ENCODE results near the gene ODAPH. TPM values are rescaled to one million over a fixed set of nuclear protein-coding genes. Genes with fewer than 3 reads are reported as not detected.

The ODAPH gene
- total and polyA plus RNA-seq, 7 experiments from 2014 or later, result 0.29 to 2.5 (median 0.54) TPM; not detected in 4

DNA sequence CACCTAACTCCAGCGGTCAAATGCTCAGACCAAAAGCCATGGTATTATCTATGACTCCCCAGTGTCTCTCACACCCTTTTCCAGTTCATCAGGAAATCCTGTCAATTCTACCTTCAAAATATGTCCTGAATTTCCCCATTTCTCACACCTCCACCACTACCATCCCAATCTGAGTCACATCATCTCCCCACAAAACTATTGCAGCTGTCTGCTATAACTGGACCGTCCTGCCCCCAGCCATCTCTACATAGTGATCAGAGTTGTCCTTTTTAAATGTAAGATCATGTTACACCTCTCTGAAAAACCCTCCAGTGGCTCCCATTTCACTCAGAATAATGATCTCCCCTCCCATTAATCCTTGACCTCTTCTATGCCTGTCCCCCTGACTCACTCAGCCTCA lies 6.8 kb upstream of the ODAPH start:
- no peak overlapping the region for H3K4me3 ChIP-seq (ENCODE audit: low read length)
- H3K9me3 Mint-ChIP-seq, result no peaks in the 10 kb centered on the region
- no peaks in the 10 kb centered on the region for H3K27me3 ChIP-seq (ENCODE audit: control insufficient read depth in 2 of 2, insufficient read depth in 2 of 2, low read length in 2 of 2)
- H3K4me1 Mint-ChIP-seq, result peaks cover 0 to 2% (median 0%) of the 10 kb centered on the region in 7 donors
- peaks cover 0 to 12% (median 0%) of the 10 kb centered on the region in 5 donors for H3K36me3 Mint-ChIP-seq
- H3K4me1 ChIP-seq (ENCODE audit: control insufficient read depth in 2 of 2, insufficient read depth in 2 of 2, low read length in 2 of 2), result no peaks in the 10 kb centered on the region
- peak overlapping the region in 1 of 9 donors; percentile 53 for H3K27ac Mint-ChIP-seq
- ATAC-seq (no peak), DNase-seq (no peak)
- H3K27me3 Mint-ChIP-seq, result no peaks in the 10 kb centered on the region
- H3K27ac ChIP-seq (ENCODE audit: low read depth, low read length), result no peak overlapping the region
- H3K9me3 ChIP-seq (ENCODE audit: control insufficient read depth in 2 of 3, low read length in 3 of 3), result no peaks in the 10 kb centered on the region
- CTCF ChIA-PET, result no interaction called here
- POLR2A ChIA-PET, result no interaction called here
- H3K36me3 ChIP-seq (ENCODE audit: control insufficient read depth in 2 of 3, insufficient read depth in 3 of 3, low read length in 3 of 3), result peaks cover 0 to 7% (median 0%) of the 10 kb centered on the region in 3 experiments
- H3K4me3 Mint-ChIP-seq, result no peak overlapping the region
- intact Hi-C loops (cut with micrococcal nuclease), result no loop called here

DNA sequence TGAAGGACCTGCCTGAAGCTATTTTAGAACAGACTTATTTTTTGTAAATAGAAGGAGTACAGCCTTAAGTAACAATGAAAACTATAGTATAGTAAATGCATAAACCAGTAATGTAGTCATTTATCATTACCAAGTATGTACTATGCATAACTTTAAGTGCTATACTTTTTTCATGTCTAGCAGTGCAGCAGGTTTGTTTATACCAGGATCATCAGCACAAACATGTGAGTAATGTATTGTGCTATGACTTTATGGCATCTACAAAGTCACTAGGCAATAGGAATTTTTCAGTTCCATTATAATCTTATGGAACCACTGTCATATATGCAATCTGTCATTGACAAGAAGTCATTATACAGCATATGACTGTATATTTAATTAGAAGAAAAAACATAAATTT lies 3.4 kb upstream of the ODAPH start:
- DNase-seq (no peak), ATAC-seq (no peak)
- Mint-ChIP-seq H3K4me1 (peaks cover 0 to 4% (median 0%) of the 10 kb centered on the region in 7 donors), H3K27me3 (peaks cover 0 to 9% (median under 1%) of the 10 kb centered on the region in 5 donors), H3K27ac (no peak overlapping the region), H3K36me3 (no peaks in the 10 kb centered on the region), H3K9me3 (no peaks in the 10 kb centered on the region), H3K4me3 (no peak overlapping the region)
- intact Hi-C loops (cut with micrococcal nuclease), result no loop called here
- ChIA-PET POLR2A (no interaction called here), CTCF (no interaction called here)
- H3K4me1 ChIP-seq (ENCODE audit: control insufficient read depth in 2 of 2, insufficient read depth in 2 of 2, low read length in 2 of 2), result no peaks in the 10 kb centered on the region
- H3K4me3 ChIP-seq (ENCODE audit: low read length), result no peak overlapping the region
- H3K27me3 ChIP-seq (ENCODE audit: control insufficient read depth in 2 of 2, insufficient read depth in 2 of 2, low read length in 2 of 2), result no peaks in the 10 kb centered on the region
- no peaks in the 10 kb centered on the region for H3K9me3 ChIP-seq (ENCODE audit: control insufficient read depth in 2 of 3, low read length in 3 of 3)
- no peaks in the 10 kb centered on the region for H3K36me3 ChIP-seq (ENCODE audit: control insufficient read depth in 2 of 3, insufficient read depth in 3 of 3, low read length in 3 of 3)
- H3K27ac ChIP-seq (ENCODE audit: low read depth, low read length), result no peak overlapping the region

DNA sequence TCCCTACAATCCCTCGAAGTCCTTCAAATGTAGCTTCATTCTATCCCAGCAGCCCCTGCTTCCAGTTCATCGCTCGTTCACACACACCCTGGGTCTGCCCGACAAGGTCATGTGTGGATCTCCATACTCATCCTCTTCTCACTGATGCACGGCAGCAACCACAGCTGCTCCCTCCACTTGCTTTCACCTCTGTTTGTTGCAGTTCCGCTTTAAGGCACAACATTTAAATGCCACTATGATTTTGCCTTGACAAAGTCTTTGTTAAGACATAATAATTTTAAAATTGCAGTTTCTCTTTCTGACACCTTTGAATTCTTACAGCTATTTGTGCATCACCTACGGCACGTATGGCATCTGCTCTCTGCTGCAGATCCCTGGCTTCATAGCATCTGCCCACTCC lies 1.8 kb downstream of the ODAPH start:
- H3K27me3 ChIP-seq (ENCODE audit: control insufficient read depth in 2 of 2, insufficient read depth in 2 of 2, low read length in 2 of 2), result no peaks in the 10 kb centered on the region
- POLR2A ChIA-PET, result no interaction called here
- Mint-ChIP-seq H3K4me1 (peaks cover 0 to 1% (median 0%) of the 10 kb centered on the region in 7 donors), H3K27me3 (peaks cover 9 to 14% (median 11%) of the 10 kb centered on the region in 5 donors), H3K9me3 (no peaks in the 10 kb centered on the region), H3K36me3 (no peaks in the 10 kb centered on the region), H3K27ac (peak overlapping the region in 1 of 9 donors; percentile 9), H3K4me3 (no peak overlapping the region)
- ATAC-seq (no peak), DNase-seq (no peak)
- intact Hi-C loops (cut with micrococcal nuclease), result no loop called here
- no peaks in the 10 kb centered on the region for H3K9me3 ChIP-seq (ENCODE audit: control insufficient read depth in 2 of 3, low read length in 3 of 3)
- H3K4me1 ChIP-seq (ENCODE audit: control insufficient read depth in 2 of 2, insufficient read depth in 2 of 2, low read length in 2 of 2), result no peaks in the 10 kb centered on the region
- no peaks in the 10 kb centered on the region for H3K36me3 ChIP-seq (ENCODE audit: control insufficient read depth in 2 of 3, insufficient read depth in 3 of 3, low read length in 3 of 3)
- CTCF ChIA-PET, result no interaction called here
- no peak overlapping the region for H3K4me3 ChIP-seq (ENCODE audit: low read length)
- no peak overlapping the region for H3K27ac ChIP-seq (ENCODE audit: low read depth, low read length)

DNA sequence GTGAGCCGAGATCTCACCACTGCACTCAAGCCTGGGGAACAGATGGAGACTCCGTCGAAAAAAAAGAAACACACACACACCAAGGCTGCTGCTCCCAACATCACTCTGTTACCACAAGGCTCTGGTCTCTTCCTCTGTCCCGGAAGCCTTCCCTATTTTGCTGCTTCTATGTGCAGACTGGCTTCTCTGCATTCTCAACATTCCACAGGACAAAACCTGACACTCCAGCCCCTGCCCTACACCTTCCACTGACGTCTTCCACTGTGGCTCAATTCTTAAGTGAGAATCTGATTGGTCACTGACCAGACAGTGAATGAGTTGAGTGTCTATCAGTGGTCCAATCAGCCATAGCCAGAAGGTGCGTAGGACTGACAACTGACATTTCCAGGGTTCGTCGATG lies 5.9 kb downstream of the ODAPH start:
- intact Hi-C loops (cut with micrococcal nuclease), result no loop called here
- no peak for DNase-seq
- Mint-ChIP-seq H3K4me3 (no peak overlapping the region), H3K4me1 (peaks cover 0 to 8% (median 0%) of the 10 kb centered on the region in 7 donors), H3K27me3 (peaks cover 7 to 26% (median 13%) of the 10 kb centered on the region in 5 donors), H3K9me3 (no peaks in the 10 kb centered on the region), H3K36me3 (no peaks in the 10 kb centered on the region), H3K27ac (peak overlapping the region in 1 of 9 donors; percentile 56)
- H3K27me3 ChIP-seq (ENCODE audit: control insufficient read depth in 2 of 2, insufficient read depth in 2 of 2, low read length in 2 of 2), result no peaks in the 10 kb centered on the region
- no peak for ATAC-seq
- H3K36me3 ChIP-seq (ENCODE audit: control insufficient read depth in 2 of 3, insufficient read depth in 3 of 3, low read length in 3 of 3), result no peaks in the 10 kb centered on the region
- no peaks in the 10 kb centered on the region for H3K9me3 ChIP-seq (ENCODE audit: control insufficient read depth in 2 of 3, low read length in 3 of 3)
- H3K4me1 ChIP-seq (ENCODE audit: control insufficient read depth in 2 of 2, insufficient read depth in 2 of 2, low read length in 2 of 2), result no peaks in the 10 kb centered on the region
- no peak overlapping the region for H3K4me3 ChIP-seq (ENCODE audit: low read length)
- POLR2A ChIA-PET, result no interaction called here
- CTCF ChIA-PET, result no interaction called here
- H3K27ac ChIP-seq (ENCODE audit: low read depth, low read length), result no peak overlapping the region

DNA sequence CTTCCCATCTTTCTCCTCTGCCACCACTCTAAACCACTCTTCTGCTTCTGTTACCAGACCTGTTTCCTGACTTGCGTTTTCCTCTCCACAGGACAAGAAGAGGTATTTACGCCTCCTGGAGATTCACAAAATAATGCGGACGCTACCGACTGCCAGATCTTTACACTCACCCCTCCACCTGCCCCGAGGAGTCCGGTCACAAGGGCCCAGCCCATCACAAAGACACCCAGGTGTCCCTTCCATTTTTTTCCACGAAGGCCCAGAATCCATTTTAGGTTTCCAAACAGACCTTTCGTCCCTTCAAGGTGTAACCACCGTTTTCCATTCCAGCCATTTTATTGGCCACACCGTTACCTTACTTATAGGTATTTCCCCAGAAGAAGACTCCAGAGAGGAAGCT lies 8.2 kb downstream of the ODAPH start:
- Histone ChIP-seq H3K27ac (ENCODE audit: low read depth, low read length) (no peak overlapping the region), H3K4me3 (ENCODE audit: low read length) (no peak overlapping the region), H3K36me3 (ENCODE audit: control insufficient read depth in 2 of 3, insufficient read depth in 3 of 3, low read length in 3 of 3) (no peaks in the 10 kb centered on the region), H3K27me3 (ENCODE audit: control insufficient read depth in 2 of 2, insufficient read depth in 2 of 2, low read length in 2 of 2) (no peaks in the 10 kb centered on the region), H3K9me3 (ENCODE audit: control insufficient read depth in 2 of 3, low read length in 3 of 3) (no peaks in the 10 kb centered on the region), H3K4me1 (ENCODE audit: control insufficient read depth in 2 of 2, insufficient read depth in 2 of 2, low read length in 2 of 2) (no peaks in the 10 kb centered on the region)
- Mint-ChIP-seq H3K27ac (no peak overlapping the region), H3K36me3 (no peaks in the 10 kb centered on the region), H3K4me1 (peaks cover 0 to 11% (median 0%) of the 10 kb centered on the region in 7 donors), H3K27me3 (peaks cover 0 to 23% (median 4%) of the 10 kb centered on the region in 5 donors), H3K4me3 (no peak overlapping the region), H3K9me3 (no peaks in the 10 kb centered on the region)
- ATAC-seq (no peak), DNase-seq (no peak)
- CTCF ChIA-PET, result no interaction called here
- intact Hi-C loops (cut with micrococcal nuclease), result no loop called here
- POLR2A ChIA-PET, result no interaction called here

DNA sequence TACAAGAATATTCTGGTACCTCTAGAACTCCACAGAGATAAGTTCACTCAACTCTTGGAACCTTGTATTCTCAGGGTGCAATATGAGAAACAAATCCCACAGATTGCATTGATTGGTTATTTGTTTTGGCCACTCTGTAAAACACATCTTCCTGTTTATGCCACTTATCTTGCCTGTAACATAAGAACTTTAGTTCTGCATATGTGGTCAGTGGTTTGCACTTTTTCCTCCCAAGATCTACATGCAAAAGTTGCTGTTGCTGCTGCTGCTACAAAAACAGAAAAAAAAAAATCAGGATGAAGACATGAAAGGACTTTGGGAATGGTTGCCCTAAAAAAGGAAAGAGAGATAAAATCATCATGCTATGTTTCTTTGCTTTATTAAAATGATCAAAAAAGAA lies 9.6 kb downstream of the ODAPH start:
- no peak overlapping the region for H3K4me3 ChIP-seq (ENCODE audit: low read length)
- CTCF ChIA-PET, result no interaction called here
- intact Hi-C loops (cut with micrococcal nuclease), result no loop called here
- no peaks in the 10 kb centered on the region for H3K4me1 ChIP-seq (ENCODE audit: control insufficient read depth in 2 of 2, insufficient read depth in 2 of 2, low read length in 2 of 2)
- no peaks in the 10 kb centered on the region for H3K36me3 ChIP-seq (ENCODE audit: control insufficient read depth in 2 of 3, insufficient read depth in 3 of 3, low read length in 3 of 3)
- peak; percentile 36 for ATAC-seq
- Mint-ChIP-seq H3K27ac (no peak overlapping the region), H3K9me3 (no peaks in the 10 kb centered on the region), H3K4me3 (peak overlapping the region in 1 of 10 donors; percentile 10), H3K27me3 (peaks cover 0 to 21% (median 4%) of the 10 kb centered on the region in 5 donors), H3K4me1 (peaks cover 0 to 11% (median 0%) of the 10 kb centered on the region in 7 donors), H3K36me3 (no peaks in the 10 kb centered on the region)
- POLR2A ChIA-PET, result no interaction called here
- no peaks in the 10 kb centered on the region for H3K9me3 ChIP-seq (ENCODE audit: control insufficient read depth in 2 of 3, low read length in 3 of 3)
- no peak for DNase-seq
- no peak overlapping the region for H3K27ac ChIP-seq (ENCODE audit: low read depth, low read length)
- no peaks in the 10 kb centered on the region for H3K27me3 ChIP-seq (ENCODE audit: control insufficient read depth in 2 of 2, insufficient read depth in 2 of 2, low read length in 2 of 2)

DNA sequence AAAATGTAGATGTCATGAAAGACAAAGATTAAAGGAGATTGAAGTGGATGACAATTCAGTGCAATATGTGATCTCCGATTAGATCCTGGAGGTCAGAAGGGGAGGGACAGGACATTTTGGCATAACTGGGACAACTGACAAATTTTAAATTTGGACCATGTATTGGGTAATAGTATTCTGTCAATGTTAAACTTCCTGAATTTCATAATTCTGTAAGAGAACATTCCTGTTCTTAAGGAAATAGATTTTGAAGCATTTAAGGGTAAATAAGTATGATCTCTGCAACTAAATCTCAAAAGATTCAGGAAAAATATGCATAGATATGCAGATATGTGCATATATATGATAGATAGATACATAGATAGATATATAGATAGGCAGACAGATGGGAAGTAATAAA lies 11.0 kb downstream of the ODAPH start:
- POLR2A ChIA-PET, result no interaction called here
- Mint-ChIP-seq H3K27ac (no peak overlapping the region), H3K27me3 (peaks cover 0 to 23% (median 4%) of the 10 kb centered on the region in 5 donors), H3K4me1 (peaks cover 0 to 11% (median 0%) of the 10 kb centered on the region in 7 donors), H3K4me3 (no peak overlapping the region), H3K36me3 (no peaks in the 10 kb centered on the region), H3K9me3 (no peaks in the 10 kb centered on the region)
- ATAC-seq (no peak), DNase-seq (no peak)
- intact Hi-C loops (cut with micrococcal nuclease), result no loop called here
- Histone ChIP-seq H3K4me1 (ENCODE audit: control insufficient read depth in 2 of 2, insufficient read depth in 2 of 2, low read length in 2 of 2) (no peaks in the 10 kb centered on the region), H3K27ac (ENCODE audit: low read depth, low read length) (no peak overlapping the region), H3K4me3 (ENCODE audit: low read length) (no peak overlapping the region), H3K27me3 (ENCODE audit: control insufficient read depth in 2 of 2, insufficient read depth in 2 of 2, low read length in 2 of 2) (no peaks in the 10 kb centered on the region), H3K36me3 (ENCODE audit: control insufficient read depth in 2 of 3, insufficient read depth in 3 of 3, low read length in 3 of 3) (no peaks in the 10 kb centered on the region), H3K9me3 (ENCODE audit: control insufficient read depth in 2 of 3, low read length in 3 of 3) (no peaks in the 10 kb centered on the region)
- CTCF ChIA-PET, result interaction anchor here (0.5 kb wide), 1 partner anchor 281 kb away, joined by 3 read pairs; no protein-coding TSS in a partner anchor
